Erythroblast (primary cell): ENCODE data around the gene BMERB1.

ENCODE experiments used
- GATA1 ChIP-seq: IDR thresholded peaks from 2 replicates; pipeline ENCODE4 v1.6.1; 2011; ENCODE audit warnings: low read depth, mild to moderate bottlenecking, control low read depth, low read length, moderate library complexity
- POLR2A ChIP-seq: IDR thresholded peaks from 2 replicates; pipeline ENCODE4 v1.6.1; 2011; ENCODE audit warnings: mild to moderate bottlenecking, low read length

DNA sequence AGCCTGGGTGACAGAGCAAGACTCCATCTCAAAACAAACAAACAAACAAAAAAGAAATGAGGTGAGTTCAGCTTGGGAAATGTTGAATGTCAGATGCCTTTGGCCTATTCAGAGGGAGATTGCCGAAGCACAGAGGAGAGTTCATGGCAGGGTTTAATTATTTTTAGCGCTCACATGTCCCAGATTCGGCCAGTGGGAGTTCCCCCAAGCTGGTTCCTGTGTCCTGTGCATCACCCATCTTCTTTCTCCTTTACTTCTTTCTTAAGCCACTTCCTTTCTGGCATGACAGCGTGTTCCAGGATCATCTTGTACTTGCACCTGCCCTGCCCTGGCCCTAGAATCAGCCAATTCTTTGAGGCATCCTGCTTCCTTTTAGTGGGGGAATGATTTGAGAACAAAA is 29.6 kb upstream of the BMERB1 start:
- TF ChIP-seq POLR2A (no peak), GATA1 (no peak)
